ENCODE measurements around the gene BCL3.

Gene BCL3

GRCh38 chr19:44737238-44738071 is 11.1 kb upstream of the BCL3 start:
- no peaks in the 10 kb centered on the region for H3K9me3 ChIP-seq (ENCODE audit: severe bottlenecking)
- TF ChIP-seq, protein P1, sequence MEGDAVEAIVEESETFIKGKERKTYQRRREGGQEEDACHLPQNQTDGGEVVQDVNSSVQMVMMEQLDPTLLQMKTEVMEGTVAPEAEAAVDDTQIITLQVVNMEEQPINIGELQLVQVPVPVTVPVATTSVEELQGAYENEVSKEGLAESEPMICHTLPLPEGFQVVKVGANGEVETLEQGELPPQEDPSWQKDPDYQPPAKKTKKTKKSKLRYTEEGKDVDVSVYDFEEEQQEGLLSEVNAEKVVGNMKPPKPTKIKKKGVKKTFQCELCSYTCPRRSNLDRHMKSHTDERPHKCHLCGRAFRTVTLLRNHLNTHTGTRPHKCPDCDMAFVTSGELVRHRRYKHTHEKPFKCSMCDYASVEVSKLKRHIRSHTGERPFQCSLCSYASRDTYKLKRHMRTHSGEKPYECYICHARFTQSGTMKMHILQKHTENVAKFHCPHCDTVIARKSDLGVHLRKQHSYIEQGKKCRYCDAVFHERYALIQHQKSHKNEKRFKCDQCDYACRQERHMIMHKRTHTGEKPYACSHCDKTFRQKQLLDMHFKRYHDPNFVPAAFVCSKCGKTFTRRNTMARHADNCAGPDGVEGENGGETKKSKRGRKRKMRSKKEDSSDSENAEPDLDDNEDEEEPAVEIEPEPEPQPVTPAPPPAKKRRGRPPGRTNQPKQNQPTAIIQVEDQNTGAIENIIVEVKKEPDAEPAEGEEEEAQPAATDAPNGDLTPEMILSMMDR (IDR thresholded peaks at IDR 0.05; ENCODE audit: low read depth, low read length), result no peak
- H3K27ac ChIP-seq, result no peak overlapping the region
- no peak for DNase-seq
- no peaks in the 10 kb centered on the region for H3K27me3 ChIP-seq (ENCODE audit: insufficient read depth, low read depth, severe bottlenecking)
- H3K36me3 ChIP-seq, result no peaks in the 10 kb centered on the region
- no peak overlapping the region for H3K4me3 ChIP-seq (ENCODE audit: low read depth, low read length)

DNA sequence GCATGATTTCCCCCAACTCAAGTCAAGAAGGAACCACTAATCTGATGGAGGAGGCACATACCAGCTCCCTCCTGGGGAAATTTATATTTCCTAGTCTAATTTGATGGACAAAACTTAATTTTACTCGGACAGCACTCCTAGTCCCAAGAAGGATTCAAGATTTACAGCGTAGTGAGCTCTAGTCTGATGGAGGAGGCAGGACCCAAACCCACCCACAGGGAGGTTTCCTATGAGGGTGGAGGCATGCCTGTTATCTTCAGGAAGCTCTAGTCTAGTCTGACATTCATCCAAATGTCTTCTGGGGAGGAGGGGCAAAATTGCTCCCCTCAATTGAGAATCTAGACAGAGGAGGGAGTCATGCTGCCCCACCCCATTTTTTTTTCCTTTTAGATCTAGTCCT is 10.4 kb upstream of the BCL3 start:
- H3K36me3 ChIP-seq, result no peaks in the 10 kb centered on the region
- no peaks in the 10 kb centered on the region for H3K27me3 ChIP-seq (ENCODE audit: insufficient read depth, low read depth, severe bottlenecking)
- H3K9me3 ChIP-seq (ENCODE audit: severe bottlenecking), result no peaks in the 10 kb centered on the region
- TF ChIP-seq, protein P1 (IDR thresholded peaks at IDR 0.05; ENCODE audit: low read depth, low read length), result no peak
- no peak overlapping the region for H3K27ac ChIP-seq
- no peak for DNase-seq
- H3K4me3 ChIP-seq (ENCODE audit: low read depth, low read length), result no peak overlapping the region

GRCh38 chr19:44738603-44739558 is 9.6 kb upstream of the BCL3 start:
- no peaks in the 10 kb centered on the region for H3K27me3 ChIP-seq (ENCODE audit: insufficient read depth, low read depth, severe bottlenecking)
- no peaks in the 10 kb centered on the region for H3K36me3 ChIP-seq
- H3K27ac ChIP-seq, result no peak overlapping the region
- TF ChIP-seq, protein P1 (IDR thresholded peaks at IDR 0.05; ENCODE audit: low read depth, low read length), result no peak
- H3K9me3 ChIP-seq (ENCODE audit: severe bottlenecking), result no peaks in the 10 kb centered on the region
- no peak overlapping the region for H3K4me3 ChIP-seq (ENCODE audit: low read depth, low read length)
- no peak for DNase-seq

DNA sequence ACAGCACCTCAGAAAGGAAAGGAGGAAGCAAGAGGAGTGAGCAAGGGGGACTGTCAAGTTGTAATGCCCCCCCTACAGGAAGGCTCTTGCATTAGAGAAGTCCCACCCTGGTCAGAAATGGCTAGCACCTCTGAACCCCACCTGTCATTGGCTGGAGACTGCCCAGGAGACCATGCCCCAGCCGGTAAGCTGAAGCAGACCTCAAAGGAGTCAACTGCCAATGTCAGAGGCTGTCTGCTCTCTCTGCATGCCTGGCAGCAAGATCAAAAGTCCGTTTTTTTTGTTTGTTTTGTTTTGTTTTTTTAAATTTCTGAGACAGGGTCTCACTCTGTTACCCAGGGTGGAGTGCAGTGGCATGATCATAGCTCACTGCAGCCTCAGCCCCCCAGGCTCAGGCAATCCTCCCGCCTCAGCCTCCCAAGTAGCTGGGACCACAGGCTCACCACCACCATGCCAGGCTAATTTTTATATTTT is 8.1 kb upstream of the BCL3 start:
- H3K36me3 ChIP-seq, result no peaks in the 10 kb centered on the region
- no peak for DNase-seq
- no peak overlapping the region for H3K27ac ChIP-seq

GRCh38 chr19:44741258-44741731 is 7.2 kb upstream of the BCL3 start:
- Histone ChIP-seq H3K4me3 (ENCODE audit: low read depth, low read length) (no peak overlapping the region), H3K27ac (peak overlapping the region; percentile 83), H3K36me3 (no peaks in the 10 kb centered on the region), H3K9me3 (ENCODE audit: severe bottlenecking) (no peaks in the 10 kb centered on the region), H3K27me3 (ENCODE audit: insufficient read depth, low read depth, severe bottlenecking) (no peaks in the 10 kb centered on the region)
- DNase-seq, result no peak
- TF ChIP-seq, protein P1 (IDR thresholded peaks at IDR 0.05; ENCODE audit: low read depth, low read length), result no peak

More for the DNA sequence above, 8.1 kb upstream of the BCL3 start:
- H3K9me3 ChIP-seq (ENCODE audit: severe bottlenecking), result no peaks in the 10 kb centered on the region
- no peak overlapping the region for H3K4me3 ChIP-seq (ENCODE audit: low read depth, low read length)
- no peaks in the 10 kb centered on the region for H3K27me3 ChIP-seq (ENCODE audit: insufficient read depth, low read depth, severe bottlenecking)
- TF ChIP-seq, protein P1 (IDR thresholded peaks at IDR 0.05; ENCODE audit: low read depth, low read length), result no peak
